ENCODE measurements around the gene CCN2.
A peak's percentile ranks its signal among the peaks of the same experiment; 100 is the strongest.
"Not testable (repeated sequence)": the region's sequence is repeated elsewhere in the genome, so short reads cannot be mapped to it uniquely, and the experiment has no call there.

CCN2 gene

GRCh38 chr6:131937703-131938631 is 13.2 kb downstream of the CCN2 start:
- DNase-seq: no peak

GRCh38 chr6:131937226-131937625 is 13.9 kb downstream of the CCN2 start:
- no peak for DNase-seq

- DNase-seq: no peak
Observed at GRCh38 chr6:131936156-131936555, 15.0 kb downstream of the CCN2 start.

GRCh38 chr6:131931063-131931750 is 20.0 kb downstream of the CCN2 start:
- no peak for DNase-seq

GRCh38 chr6:131929976-131930375 is 21.2 kb downstream of the CCN2 start:
- no peak for DNase-seq

- no peak for DNase-seq
Observed at GRCh38 chr6:131929264-131929663, 21.9 kb downstream of the CCN2 start.

GRCh38 chr6:131924881-131925474 is 26.2 kb downstream of the CCN2 start:
- DNase-seq: peak; percentile 29

- no peak for DNase-seq
Observed at GRCh38 chr6:131923356-131923755, 27.8 kb downstream of the CCN2 start.

GRCh38 chr6:131920656-131921055 is 30.5 kb downstream of the CCN2 start:
- no peak for DNase-seq

- no peak for DNase-seq
Observed at GRCh38 chr6:131918650-131919355, 32.4 kb downstream of the CCN2 start.

- DNase-seq: no peak
Observed at GRCh38 chr6:131917763-131918649, 33.2 kb downstream of the CCN2 start.

GRCh38 chr6:131917318-131917717 is 33.9 kb downstream of the CCN2 start:
- DNase-seq: no peak

GRCh38 chr6:131916847-131917246 is 34.3 kb downstream of the CCN2 start:
- no peak for DNase-seq

- not testable (repeated sequence) for DNase-seq
Observed at GRCh38 chr6:131916091-131916796, 34.9 kb downstream of the CCN2 start.

GRCh38 chr6:131914967-131915751 is 36.0 kb downstream of the CCN2 start:
- no peak for DNase-seq

GRCh38 chr6:131914234-131914633 is 36.9 kb downstream of the CCN2 start:
- no peak for DNase-seq

GRCh38 chr6:131911951-131912350 is 39.2 kb downstream of the CCN2 start:
- DNase-seq: no peak

- no peak for DNase-seq
Observed at GRCh38 chr6:131910956-131911355, 40.2 kb downstream of the CCN2 start.

- DNase-seq: no peak
Observed at GRCh38 chr6:131910219-131910589, 41.0 kb downstream of the CCN2 start.

- peak; percentile 41 for DNase-seq
Observed at GRCh38 chr6:131909408-131910218, 41.6 kb downstream of the CCN2 start.
